NCI-H2029 (cell line): ENCODE measurements around the gene RBP3.

Experiments used
- DNase-seq: peaks from one replicate; lab custom pipeline; 2025; lab: John Stamatoyannopoulos, UW

RBP3 gene

DNA sequence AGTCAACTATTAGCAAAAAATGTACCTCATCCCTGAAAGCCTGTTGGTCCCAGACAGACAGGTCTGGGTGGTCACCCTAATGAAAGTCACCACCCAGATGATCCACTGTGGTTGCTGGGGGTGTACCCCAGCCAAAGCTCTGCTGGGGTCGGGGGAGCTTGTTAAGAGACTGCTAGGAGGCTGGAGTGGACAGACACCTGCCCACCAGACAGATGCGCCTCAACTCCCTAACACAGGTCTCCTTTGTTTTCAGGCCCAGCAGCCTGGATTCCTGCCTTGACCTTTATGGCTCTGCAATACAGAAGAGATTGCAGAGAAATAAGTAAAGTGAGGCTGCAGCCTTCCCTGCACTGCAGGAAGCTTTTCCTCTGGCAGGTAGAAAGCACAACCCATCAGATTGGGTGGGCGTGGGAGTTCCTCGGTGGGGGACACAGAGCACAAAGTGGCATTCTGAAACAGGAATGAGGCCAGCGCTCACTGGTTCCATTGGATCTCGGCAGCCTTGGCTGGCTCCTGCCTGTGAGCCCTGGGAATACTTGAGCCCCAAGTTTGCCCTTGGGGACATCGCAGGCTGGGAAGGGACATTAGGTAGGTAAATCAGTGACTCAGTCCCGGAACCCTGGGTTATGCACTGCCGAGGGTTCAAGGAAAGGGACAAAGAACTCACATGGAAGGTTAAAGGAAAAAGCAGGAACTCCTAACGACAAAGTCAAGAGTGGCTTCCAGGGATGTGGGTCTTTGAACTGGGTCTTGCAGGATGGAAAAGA is 53.9 kb downstream of the RBP3 start:
- no peak for DNase-seq

DNA sequence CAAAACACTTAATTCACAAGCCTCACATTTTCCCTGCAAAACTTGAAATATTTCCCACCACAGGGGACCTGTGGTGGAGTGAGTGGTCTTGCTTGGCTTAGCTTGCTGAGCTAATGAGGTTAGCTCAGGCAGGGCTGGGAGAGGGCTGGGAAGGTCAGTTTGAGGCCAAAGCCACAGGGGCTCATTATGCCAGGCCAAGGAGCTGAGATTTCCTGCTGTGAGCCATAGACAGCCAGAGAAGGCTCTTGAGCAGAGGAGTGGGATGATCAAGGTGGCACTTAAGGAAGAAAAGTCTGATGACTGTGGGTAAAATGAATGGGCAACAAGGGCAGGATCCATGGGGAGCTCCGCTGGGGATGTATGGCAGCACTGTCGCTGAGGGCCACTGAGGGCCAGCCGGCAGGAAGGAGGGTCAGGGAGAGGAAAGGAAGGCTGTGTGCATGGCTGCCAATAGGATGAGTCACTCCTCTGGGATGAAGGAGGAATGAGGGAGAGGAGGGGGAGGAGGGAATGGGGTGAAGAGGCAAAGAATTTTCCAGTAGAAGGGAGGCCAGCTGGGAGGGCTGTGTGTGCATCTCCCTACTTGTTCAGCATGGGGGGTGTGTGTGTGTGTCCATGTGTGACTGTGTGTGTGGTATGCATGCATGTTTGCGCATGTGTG is 54.6 kb downstream of the RBP3 start:
- no peak for DNase-seq

DNA sequence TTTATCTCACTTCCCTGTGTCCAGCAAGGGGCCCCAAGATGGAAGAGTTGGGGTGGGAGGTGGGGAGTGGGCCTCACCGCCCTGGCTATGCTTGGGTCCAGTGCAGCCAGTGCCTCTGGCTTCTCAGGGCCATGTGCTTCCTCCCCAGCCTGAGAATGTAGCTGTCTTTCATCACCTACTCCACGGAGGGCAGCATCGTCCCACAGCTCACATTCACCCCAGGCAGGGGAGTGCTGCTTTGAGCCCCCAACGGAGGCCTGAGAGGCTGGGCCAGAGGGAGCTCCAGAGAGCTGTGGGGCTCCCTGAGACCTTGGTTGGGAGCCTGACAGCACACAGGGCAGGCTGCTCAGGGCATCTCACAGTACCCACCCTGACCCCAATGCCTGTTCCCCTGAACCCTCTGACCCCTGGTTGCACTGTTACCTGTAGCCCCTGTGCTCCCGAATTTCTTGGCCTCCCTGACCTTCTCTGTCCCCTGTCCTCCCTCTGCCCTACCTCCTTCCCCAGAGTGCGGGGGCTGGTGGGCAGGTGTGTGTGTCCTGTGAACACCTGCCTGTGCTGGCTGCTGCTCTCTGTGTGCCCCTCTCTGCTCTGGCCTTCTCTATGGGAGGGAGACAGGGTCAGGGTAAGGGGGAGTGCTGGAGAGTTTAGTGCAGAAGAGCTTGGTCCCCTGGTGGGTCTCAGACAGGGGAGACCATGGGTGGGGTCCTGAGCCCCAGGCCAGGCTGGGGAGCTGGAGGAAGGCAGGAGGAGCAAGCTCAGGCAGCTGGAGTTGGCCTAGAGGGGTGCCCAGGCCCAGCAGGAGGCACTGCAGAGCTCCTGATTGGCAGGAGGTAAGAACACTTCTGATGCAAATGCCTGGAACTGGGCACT is 55.5 kb downstream of the RBP3 start:
- DNase-seq = no peak

DNA sequence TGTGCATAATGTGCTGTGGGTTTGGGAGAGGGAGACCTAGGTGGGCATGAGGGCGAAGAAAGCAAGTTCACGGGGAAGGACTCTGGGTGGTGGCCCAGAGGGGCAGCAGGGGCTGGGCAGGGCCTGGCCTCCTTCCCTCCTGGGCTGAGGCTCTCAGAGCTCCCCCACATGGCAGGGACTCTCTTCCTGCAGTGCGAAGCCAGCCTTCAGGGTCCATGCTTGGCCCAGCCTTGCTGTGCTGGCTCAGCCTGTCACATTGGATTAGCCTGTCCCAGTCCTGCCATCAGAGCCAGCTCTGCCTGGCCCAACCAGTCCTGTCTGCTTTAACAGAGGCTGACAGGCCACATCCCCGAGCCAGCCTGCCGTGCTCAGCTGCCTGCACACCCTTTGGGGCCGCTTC is 56.3 kb downstream of the RBP3 start:
- no peak for DNase-seq

DNA sequence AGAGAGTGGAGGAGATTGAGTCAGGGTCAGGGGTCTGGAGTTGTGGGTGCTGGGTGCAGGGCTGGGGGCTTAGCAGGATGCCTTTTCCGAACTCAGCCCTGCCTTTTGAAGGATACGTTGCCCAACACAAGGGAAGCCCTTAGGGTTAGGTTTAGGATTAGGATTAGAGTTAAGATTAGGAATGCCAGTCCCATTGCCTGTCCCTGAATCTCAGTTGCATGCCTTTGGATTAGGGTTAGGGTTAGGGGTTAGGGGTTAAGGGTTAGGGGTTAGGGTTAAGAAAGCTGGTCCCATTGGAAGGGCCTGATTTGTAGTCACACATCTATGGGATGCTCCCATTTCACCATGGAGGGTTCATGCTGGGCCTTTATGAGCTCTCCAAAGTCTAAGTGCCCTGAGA is 56.8 kb downstream of the RBP3 start:
- no peak for DNase-seq

DNA sequence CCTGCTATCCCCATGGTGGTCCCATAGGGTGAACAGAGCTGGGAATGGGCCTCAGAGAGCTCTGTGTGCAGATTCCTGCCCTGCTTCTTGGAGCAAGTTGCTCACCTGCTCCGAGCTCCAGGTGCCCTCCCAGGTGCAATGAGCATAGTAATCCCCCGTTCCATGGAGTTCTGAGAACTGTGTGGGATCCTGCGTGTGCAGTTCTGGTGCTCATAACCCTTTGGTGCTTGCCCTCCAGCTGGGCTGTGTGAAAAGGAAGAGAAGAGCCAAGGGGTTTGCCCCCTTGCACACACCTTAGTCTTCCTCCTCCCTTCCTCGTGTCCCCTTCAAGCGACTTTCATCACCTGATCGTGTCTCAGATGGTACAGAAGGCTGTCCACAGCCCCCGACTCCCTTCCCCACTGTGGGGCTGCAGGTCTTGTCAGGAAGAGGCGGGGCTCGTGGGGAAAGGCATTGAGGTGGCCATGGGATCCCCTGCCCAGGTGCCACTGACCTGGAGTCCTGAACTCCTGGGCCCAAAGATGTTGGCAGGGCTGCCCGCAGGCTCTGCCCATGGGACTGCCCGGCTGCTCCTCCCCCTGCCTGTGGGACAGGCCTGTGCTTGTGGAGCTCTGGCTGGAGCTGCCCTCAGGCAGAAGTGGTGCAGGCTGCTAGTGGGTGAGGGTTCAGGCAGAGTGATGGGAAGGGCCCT is 57.8 kb downstream of the RBP3 start:
- no peak for DNase-seq

DNA sequence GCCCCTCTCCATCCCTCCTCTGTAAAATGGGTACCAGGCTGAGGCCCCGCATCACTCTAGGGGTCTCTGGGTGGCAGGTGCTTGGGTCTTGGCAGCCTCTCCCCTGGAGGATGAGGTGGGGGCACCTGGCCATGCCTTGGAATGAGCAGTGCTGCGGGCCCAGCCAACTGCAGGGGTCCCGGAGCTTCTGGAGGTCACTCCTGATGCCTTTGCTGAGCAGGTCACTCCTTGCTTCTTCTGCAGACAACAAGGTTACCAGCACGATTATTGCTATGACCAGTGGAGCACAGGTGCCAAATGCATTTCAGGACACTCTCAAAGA is 58.3 kb downstream of the RBP3 start:
- DNase-seq = no peak

DNA sequence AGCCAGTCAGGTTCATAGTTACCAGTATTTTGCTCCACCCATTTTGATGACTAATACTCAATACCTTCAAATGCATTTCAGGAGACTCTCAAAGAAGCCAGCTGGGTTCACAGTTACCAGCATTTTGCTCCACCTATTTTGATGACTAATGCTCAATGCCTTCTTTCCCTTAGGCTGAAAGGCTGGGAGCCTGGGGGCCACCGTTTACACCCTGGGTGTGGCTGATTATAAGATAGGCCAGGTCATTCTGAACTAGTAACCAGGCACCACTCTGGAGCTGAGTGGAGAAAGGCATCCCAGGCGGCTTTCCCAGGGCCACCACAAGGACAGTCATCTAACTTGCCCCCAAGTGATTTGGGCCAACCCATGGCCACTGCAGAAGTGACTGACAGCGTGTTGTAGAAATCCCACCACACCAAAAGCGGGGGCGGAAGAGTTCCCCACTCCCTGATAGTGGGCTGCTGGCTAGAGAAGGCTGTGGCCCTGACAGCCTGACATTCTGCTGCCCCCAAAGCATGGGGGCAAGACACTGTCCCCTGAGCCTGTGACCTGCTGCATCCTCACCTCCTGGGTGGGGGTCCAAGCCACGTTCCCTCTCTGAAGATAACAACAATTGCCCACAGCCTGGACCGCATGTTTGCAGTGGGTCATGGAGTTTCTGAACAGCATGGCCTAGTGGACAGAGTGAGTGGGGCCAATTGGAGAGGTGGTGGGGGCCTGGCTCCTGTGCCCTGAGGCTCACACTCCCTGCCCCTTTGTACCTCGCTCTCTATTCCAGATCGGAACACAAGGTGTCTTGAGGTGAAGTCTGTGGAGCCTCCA is 58.9 kb downstream of the RBP3 start:
- DNase-seq = no peak
